Urinary bladder (tissue), 4 donors: ENCODE measurements around the gene PTGIS. TPM values are rescaled to one million over a fixed set of nuclear protein-coding genes. Genes with fewer than 3 reads are reported as not detected.
"Not testable (repeated sequence)": the region's sequence is repeated elsewhere in the genome, so short reads cannot be mapped to it uniquely, and the experiment has no call there.

Source experiments
- DNase-seq: peaks from one replicate; pipeline ENCODE4 v3.0.0-alpha.2; 2015; ENCODE audit errors: extremely low spot score
- H3K27ac ChIP-seq: one replicate; pipeline ENCODE4 v1.5.1; 2013; ENCODE audit warnings: low read depth, mild to moderate bottlenecking, moderate library complexity
- H3K36me3 ChIP-seq: one replicate; pipeline ENCODE4 v1.6.1; 2013; ENCODE audit warnings: mild to moderate bottlenecking, moderate library complexity; ENCODE audit not compliant: insufficient read depth
- H3K4me1 ChIP-seq: one replicate; pipeline ENCODE4 v1.6.1; 2013; ENCODE audit warnings: mild to moderate bottlenecking, moderate library complexity; ENCODE audit not compliant: insufficient read depth
- H3K4me3 ChIP-seq: one replicate; pipeline ENCODE4 v1.5.1; 2013; ENCODE audit warnings: low read depth, low read length
- WGBS: extraction: QIAGEN DNeasy Blood & Tissue Kit; methylation state at CpG from one replicate; pipeline ENCODE4 v1.1.7; 2013; 5-methylcytosine and 5-hydroxymethylcytosine counted together
- polyA plus RNA-seq: library from polyadenylated mRNA; stranded (reverse); fragments of 200-250 nt; gene quantifications from one replicate; pipeline ENCODE4 v1.2.3, GENCODE V29; 2013
- total RNA-seq: library from RNA; depleted of rRNA; stranded (reverse); fragments of >200 nt; gene quantifications from one replicate; pipeline ENCODE4 v1.2.3, GENCODE V29; 2014
- donor health status: healthy with polysubstance abuse.
- donor health status: healthy.

Gene PTGIS
- 118 TPM for total RNA-seq
- polyA plus RNA-seq = 142 TPM

- peak within 1 kb of the TSS; percentile 45 for H3K4me3 ChIP-seq
- no peaks in the 10 kb centered on the region for H3K4me1 ChIP-seq
- H3K27ac ChIP-seq = peak within 1 kb of the TSS; percentile 68
- 7% methylated on average over 70 of the region's 70 CpGs for WGBS
- no peak for DNase-seq
- no peaks in the 10 kb centered on the region for H3K36me3 ChIP-seq
Measured at GRCh38 chr20:49567421-49568277, at the start of gene PTGIS. PTGIS (minus strand) TSS chr20:49568137; CDS start chr20:49568116, 21 bp downstream.

GRCh38 chr20:49617394-49617793, 49.5 kb upstream of the PTGIS start:
- H3K4me1 ChIP-seq, H3K4me3 ChIP-seq, H3K36me3 ChIP-seq, DNase-seq, H3K27ac ChIP-seq: not testable (repeated sequence)
- 58% methylated on average over 3 of the region's 3 CpGs for WGBS

GRCh38 chr20:49616154-49617007, 48.4 kb upstream of the PTGIS start:
- Histone ChIP-seq H3K36me3 (no peaks in the 10 kb centered on the region), H3K4me3 (no peak overlapping the region), H3K27ac (no peak overlapping the region), H3K4me1 (no peaks in the 10 kb centered on the region)
- DNase-seq = no peak
- WGBS = 89% methylated on average over 11 of the region's 11 CpGs

- DNase-seq = no peak
Measured at GRCh38 chr20:49615401-49616153, 47.6 kb upstream of the PTGIS start.

GRCh38 chr20:49615051-49615400, 47.1 kb upstream of the PTGIS start:
- DNase-seq, H3K4me1 ChIP-seq, H3K36me3 ChIP-seq, H3K4me3 ChIP-seq, H3K27ac ChIP-seq: not testable (repeated sequence)
- 92% methylated on average over 8 of the region's 8 CpGs for WGBS

More at GRCh38 chr20:49615401-49616153, 47.6 kb upstream of the PTGIS start:
- Histone ChIP-seq H3K4me1 (no peaks in the 10 kb centered on the region), H3K36me3 (no peaks in the 10 kb centered on the region), H3K27ac (no peak overlapping the region), H3K4me3 (no peak overlapping the region)
- WGBS = 76% methylated on average over 15 of the region's 15 CpGs

- no peak for DNase-seq
- Histone ChIP-seq H3K4me1 (no peaks in the 10 kb centered on the region), H3K36me3 (no peaks in the 10 kb centered on the region), H3K4me3 (no peak overlapping the region), H3K27ac (no peak overlapping the region)
- 83% methylated on average over 13 of the region's 13 CpGs for WGBS
Measured at GRCh38 chr20:49614338-49615050, 46.6 kb upstream of the PTGIS start.

GRCh38 chr20:49612127-49612738, 44.3 kb upstream of the PTGIS start:
- Histone ChIP-seq H3K27ac (no peak overlapping the region), H3K36me3 (no peaks in the 10 kb centered on the region), H3K4me1 (no peaks in the 10 kb centered on the region), H3K4me3 (no peak overlapping the region)
- WGBS = 86% methylated on average over 6 of the region's 6 CpGs
- DNase-seq = no peak

- H3K4me1 ChIP-seq, H3K27ac ChIP-seq, DNase-seq, H3K36me3 ChIP-seq, H3K4me3 ChIP-seq: not testable (repeated sequence)
- 75% methylated on average over 6 of the region's 6 CpGs for WGBS
Measured at GRCh38 chr20:49611539-49612126, 43.7 kb upstream of the PTGIS start.

- Histone ChIP-seq H3K4me1 (no peaks in the 10 kb centered on the region), H3K27ac (no peak overlapping the region), H3K4me3 (no peak overlapping the region), H3K36me3 (no peaks in the 10 kb centered on the region)
- 17% methylated on average over 48 of the region's 48 CpGs for WGBS
- DNase-seq = no peak
Measured at GRCh38 chr20:49610691-49611538, 43.0 kb upstream of the PTGIS start.

- DNase-seq = no peak
- H3K4me1 ChIP-seq = no peaks in the 10 kb centered on the region
- H3K4me3 ChIP-seq = no peak overlapping the region
- no peaks in the 10 kb centered on the region for H3K36me3 ChIP-seq
- WGBS = 9% methylated on average over 17 of the region's 17 CpGs
- no peak overlapping the region for H3K27ac ChIP-seq
Measured at GRCh38 chr20:49608752-49609670, 41.1 kb upstream of the PTGIS start.

GRCh38 chr20:49607568-49607967, 39.6 kb upstream of the PTGIS start:
- DNase-seq = no peak
- Histone ChIP-seq H3K4me3 (no peak overlapping the region), H3K4me1 (no peaks in the 10 kb centered on the region), H3K36me3 (no peaks in the 10 kb centered on the region), H3K27ac (no peak overlapping the region)
- 93% methylated on average over 1 of the region's 1 CpG for WGBS
